ENCODE measurements around the gene LLPH.

GRCh38 chr12:66176105-66176900 lies 45.8 kb upstream of the LLPH start:
- TF ChIP-seq POLR2A (IDR thresholded peaks at IDR 0.05), result no peak
- TF ChIP-seq CTCF (IDR thresholded peaks at IDR 0.05), result no peak

Data from vagina (tissue), 2 donors.